A673 (cell line): ENCODE data around the gene CDK11B. TPM values are rescaled to one million over a fixed set of nuclear protein-coding genes. Genes with fewer than 3 reads are reported as not detected.
"Not testable (repeated sequence)": the region's sequence is repeated elsewhere in the genome, so short reads cannot be mapped to it uniquely, and the experiment has no call there.

ENCODE experiments used
- BruUV-seq: library from RNA; stranded (reverse); fragments of 400-500 nt; replicated peaks from 2 replicates; lab custom pipeline; 2021; lab: Mats Ljungman, UMichigan
- CTCF ChIA-PET: fragments of 300-600 bp; sonication (Branson Sonifier 250); formaldehyde crosslinking; loops from one replicate; lab custom pipeline; 2022; ENCODE audit warnings: antibody characterized with exemption; lab: Charles Lee
- POLR2A ChIA-PET: fragments of 300-600 bp; sonication (Branson Sonifier 250); formaldehyde crosslinking; loops from one replicate; lab custom pipeline; 2022; ENCODE audit warnings: antibody characterized with exemption; ENCODE audit not compliant: low non-redundant PET; lab: Charles Lee
- DNase-seq: peaks from one replicate; pipeline ENCODE4 v3.0.0-alpha.2; 2015; ENCODE audit warnings: low spot score
- H3K27ac ChIP-seq: fragments of 200-600 bp; sonication (generic); 2 replicates; pipeline ENCODE4 v1.5.1; 2016; ENCODE audit warnings: mixed run types, low read depth, mild to moderate bottlenecking, mixed read lengths, antibody characterized with exemption, low read length; ENCODE audit not compliant: poor library complexity, severe bottlenecking
- H3K27me3 ChIP-seq: fragments of 200-600 bp; sonication (generic); replicated peaks from 2 replicates; pipeline ENCODE4 v1.6.1; 2017; ENCODE audit warnings: mixed run types, low read depth, mild to moderate bottlenecking, mixed read lengths, antibody characterized with exemption, low read length; ENCODE audit not compliant: insufficient read depth, poor library complexity
- H3K36me3 ChIP-seq: fragments of 200-600 bp; sonication (generic); 2 replicates; pipeline ENCODE4 v1.6.1; 2016; ENCODE audit warnings: mixed run types, mild to moderate bottlenecking, mixed read lengths, antibody characterized with exemption, low read length; ENCODE audit not compliant: insufficient read depth, poor library complexity, severe bottlenecking
- H3K4me1 ChIP-seq: fragments of 200-600 bp; sonication (generic); 2 replicates; pipeline ENCODE4 v1.6.1; 2017; ENCODE audit warnings: mixed run types, mild to moderate bottlenecking, mixed read lengths, antibody characterized with exemption, low read length; ENCODE audit not compliant: insufficient read depth, poor library complexity, severe bottlenecking
- H3K4me3 ChIP-seq: fragments of 200-600 bp; sonication (generic); 2 replicates; pipeline ENCODE4 v1.5.1; 2016; ENCODE audit warnings: low read depth, mixed run types, mild to moderate bottlenecking, mixed read lengths, low read length; ENCODE audit not compliant: poor library complexity, severe bottlenecking
- H3K9me3 ChIP-seq: fragments of 200-600 bp; sonication (generic); 2 replicates; pipeline ENCODE4 v1.6.1; 2016; ENCODE audit warnings: mixed run types, low read depth, mild to moderate bottlenecking, mixed read lengths, antibody characterized with exemption, low read length; ENCODE audit not compliant: poor library complexity, severe bottlenecking
- intact Hi-C: fragments of 100-400 bp; cut with micrococcal nuclease; formaldehyde crosslinking; loops from one replicate; pipeline ENCODE4 v1.10.0; 2022; ENCODE audit not compliant: unreplicated experiment
- total RNA-seq: library from RNA; stranded (reverse); gene quantifications from 2 replicates; pipeline ENCODE4 v1.2.3, GENCODE V29; 2021

Gene CDK11B
- total RNA-seq, 1 experiment from 2014 or later: 38.1 TPM

- H3K4me1 ChIP-seq, intact Hi-C loops, H3K27me3 ChIP-seq, H3K4me3 ChIP-seq, BruUV-seq, H3K9me3 ChIP-seq, POLR2A ChIA-PET, CTCF ChIA-PET, H3K27ac ChIP-seq, DNase-seq: not testable (repeated sequence)
- peaks cover 20% of the 10 kb centered on the region for H3K36me3 ChIP-seq
Observed at GRCh38 chr1:1646326-1646725, 12.5 kb downstream of the CDK11B start.

GRCh38 chr1:1640711-1641461 is 17.9 kb downstream of the CDK11B start:
- CTCF ChIA-PET, H3K4me3 ChIP-seq, BruUV-seq, POLR2A ChIA-PET, H3K27me3 ChIP-seq, H3K27ac ChIP-seq, H3K4me1 ChIP-seq, H3K9me3 ChIP-seq, H3K36me3 ChIP-seq, DNase-seq, intact Hi-C loops: not testable (repeated sequence)

- POLR2A ChIA-PET, H3K4me1 ChIP-seq, H3K4me3 ChIP-seq, BruUV-seq, H3K27ac ChIP-seq, H3K27me3 ChIP-seq, H3K9me3 ChIP-seq, DNase-seq, intact Hi-C loops, H3K36me3 ChIP-seq, CTCF ChIA-PET: not testable (repeated sequence)
Observed at GRCh38 chr1:1640081-1640480, 18.7 kb downstream of the CDK11B start.

GRCh38 chr1:1639368-1639767 is 19.4 kb downstream of the CDK11B start:
- H3K4me1 ChIP-seq, intact Hi-C loops, CTCF ChIA-PET, BruUV-seq, H3K27me3 ChIP-seq, DNase-seq, H3K27ac ChIP-seq, H3K4me3 ChIP-seq, H3K36me3 ChIP-seq, POLR2A ChIA-PET, H3K9me3 ChIP-seq: not testable (repeated sequence)

GRCh38 chr1:1638528-1638927 is 20.3 kb downstream of the CDK11B start:
- H3K4me3 ChIP-seq, intact Hi-C loops, H3K27me3 ChIP-seq, H3K9me3 ChIP-seq, H3K4me1 ChIP-seq, DNase-seq, H3K27ac ChIP-seq, BruUV-seq, POLR2A ChIA-PET, H3K36me3 ChIP-seq, CTCF ChIA-PET: not testable (repeated sequence)

GRCh38 chr1:1637479-1637875 is 21.3 kb downstream of the CDK11B start:
- POLR2A ChIA-PET: not testable (repeated sequence)

GRCh38 chr1:1636621-1637478 is 22.0 kb downstream of the CDK11B start:
- CTCF ChIA-PET, H3K27ac ChIP-seq, H3K4me1 ChIP-seq, DNase-seq, intact Hi-C loops, BruUV-seq, H3K4me3 ChIP-seq, H3K9me3 ChIP-seq, H3K36me3 ChIP-seq, POLR2A ChIA-PET, H3K27me3 ChIP-seq: not testable (repeated sequence)

More at GRCh38 chr1:1637479-1637875, 21.3 kb downstream of the CDK11B start:
- H3K27ac ChIP-seq, H3K9me3 ChIP-seq, BruUV-seq, H3K36me3 ChIP-seq, CTCF ChIA-PET, H3K4me3 ChIP-seq, DNase-seq, intact Hi-C loops, H3K27me3 ChIP-seq, H3K4me1 ChIP-seq: not testable (repeated sequence)
